ENCODE results near the gene ADAMTSL1.

The ADAMTSL1 gene

GRCh38 chr9:18805386-18805785, 331.4 kb downstream of the ADAMTSL1 start:
- Histone ChIP-seq H3K9me3 (ENCODE audit: insufficient read depth, low read depth, low read length) (no peaks in the 10 kb centered on the region), H3K4me3 (ENCODE audit: low read length) (no peak overlapping the region), H3K27me3 (ENCODE audit: insufficient read depth, low read length) (no peaks in the 10 kb centered on the region), H3K36me3 (ENCODE audit: insufficient read depth, low read length) (no peaks in the 10 kb centered on the region), H3K4me1 (ENCODE audit: insufficient read depth, low read length) (peaks cover 11% of the 10 kb centered on the region; the same call in 1 of the 2 replicates), H3K9ac (ENCODE audit: low read depth, low read length) (no peak overlapping the region), H3K27ac (ENCODE audit: low read depth, low read length) (no peak overlapping the region)
- 46% methylated on average over 5 of the region's 5 CpGs for WGBS

DNA sequence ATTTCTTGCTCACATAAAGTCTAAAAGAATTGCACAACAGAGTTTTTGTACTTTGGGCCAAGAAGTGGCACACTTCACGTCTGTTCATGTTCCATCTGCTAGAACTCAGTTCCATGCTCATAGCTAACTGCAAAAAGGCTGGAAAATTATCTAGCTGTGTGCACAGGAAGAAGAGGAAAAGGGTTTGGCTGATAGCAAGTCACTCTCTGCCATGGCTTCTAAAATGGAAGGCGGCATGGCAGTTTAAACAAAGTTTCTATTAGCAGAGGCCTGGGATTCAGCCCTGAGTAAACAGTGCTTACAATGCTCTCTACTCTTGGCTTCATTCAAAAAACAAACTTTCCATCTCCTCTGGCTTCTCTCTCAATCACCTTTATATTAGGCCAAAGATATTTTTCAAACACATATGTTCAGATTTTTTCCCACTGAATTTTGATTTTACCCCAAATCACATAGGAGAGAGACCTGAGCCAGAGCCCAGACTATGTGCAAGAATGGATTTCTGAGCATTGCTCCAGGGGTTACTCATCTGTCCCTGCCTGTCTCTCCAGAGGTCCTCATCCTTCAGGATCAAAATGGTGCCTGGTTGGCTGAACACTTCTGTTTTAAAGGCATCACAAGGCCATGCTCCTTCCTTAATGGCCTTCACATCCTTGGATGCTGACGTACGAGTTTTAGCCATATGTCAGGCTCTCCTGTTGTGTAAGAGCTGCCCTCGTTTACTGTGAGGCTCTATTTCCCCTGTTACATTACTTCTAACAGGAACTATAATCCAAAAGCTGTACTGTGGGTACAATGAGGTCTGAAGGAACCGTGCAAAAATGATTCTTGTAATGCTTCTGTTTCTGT, 332.5 kb downstream of the ADAMTSL1 start:
- 0 out of 2 replicates have a peak, but pooled peaks cover 9% of the 10 kb centered on the region for H3K4me1 ChIP-seq (ENCODE audit: insufficient read depth, low read length)
- WGBS: 84% methylated on average over 6 of the region's 6 CpGs
- H3K9me3 ChIP-seq (ENCODE audit: insufficient read depth, low read depth, low read length): no peaks in the 10 kb centered on the region
- no peak overlapping the region for H3K9ac ChIP-seq (ENCODE audit: low read depth, low read length)
- H3K4me3 ChIP-seq (ENCODE audit: low read length): no peak overlapping the region
- no peaks in the 10 kb centered on the region for H3K36me3 ChIP-seq (ENCODE audit: insufficient read depth, low read length)
- no peaks in the 10 kb centered on the region for H3K27me3 ChIP-seq (ENCODE audit: insufficient read depth, low read length)
- H3K27ac ChIP-seq (ENCODE audit: low read depth, low read length): no peak overlapping the region

- WGBS: 94% methylated on average over 1 of the region's 1 CpG
- Histone ChIP-seq H3K4me3 (ENCODE audit: low read length) (no peak overlapping the region), H3K9ac (ENCODE audit: low read depth, low read length) (no peak overlapping the region), H3K36me3 (ENCODE audit: insufficient read depth, low read length) (no peaks in the 10 kb centered on the region), H3K9me3 (ENCODE audit: insufficient read depth, low read depth, low read length) (no peaks in the 10 kb centered on the region), H3K27me3 (ENCODE audit: insufficient read depth, low read length) (no peaks in the 10 kb centered on the region), H3K4me1 (ENCODE audit: insufficient read depth, low read length) (0 out of 2 replicates have a peak, but pooled peaks cover under 1% of the 10 kb centered on the region), H3K27ac (ENCODE audit: low read depth, low read length) (no peak overlapping the region)
Observed at GRCh38 chr9:18810581-18810980, 336.6 kb downstream of the ADAMTSL1 start.

- Histone ChIP-seq H3K4me3 (ENCODE audit: low read length) (no peak overlapping the region), H3K36me3 (ENCODE audit: insufficient read depth, low read length) (no peaks in the 10 kb centered on the region), H3K9me3 (ENCODE audit: insufficient read depth, low read depth, low read length) (no peaks in the 10 kb centered on the region), H3K27ac (ENCODE audit: low read depth, low read length) (no peak overlapping the region), H3K27me3 (ENCODE audit: insufficient read depth, low read length) (no peaks in the 10 kb centered on the region), H3K4me1 (ENCODE audit: insufficient read depth, low read length) (no peaks in the 10 kb centered on the region), H3K9ac (ENCODE audit: low read depth, low read length) (no peak overlapping the region)
- no CpG with 5 or more reads among the region's 2 CpGs for WGBS
Observed at GRCh38 chr9:18811171-18811570, 337.2 kb downstream of the ADAMTSL1 start.

- Histone ChIP-seq H3K4me3 (ENCODE audit: low read length) (no peak overlapping the region), H3K9me3 (ENCODE audit: insufficient read depth, low read depth, low read length) (no peaks in the 10 kb centered on the region), H3K27me3 (ENCODE audit: insufficient read depth, low read length) (no peaks in the 10 kb centered on the region), H3K4me1 (ENCODE audit: insufficient read depth, low read length) (peaks cover 8% of the 10 kb centered on the region), H3K36me3 (ENCODE audit: insufficient read depth, low read length) (no peaks in the 10 kb centered on the region), H3K9ac (ENCODE audit: low read depth, low read length) (no peak overlapping the region), H3K27ac (ENCODE audit: low read depth, low read length) (no peak overlapping the region)
- 91% methylated on average over 3 of the region's 3 CpGs for WGBS
Observed at GRCh38 chr9:18819418-18819817, 345.5 kb downstream of the ADAMTSL1 start.

DNA sequence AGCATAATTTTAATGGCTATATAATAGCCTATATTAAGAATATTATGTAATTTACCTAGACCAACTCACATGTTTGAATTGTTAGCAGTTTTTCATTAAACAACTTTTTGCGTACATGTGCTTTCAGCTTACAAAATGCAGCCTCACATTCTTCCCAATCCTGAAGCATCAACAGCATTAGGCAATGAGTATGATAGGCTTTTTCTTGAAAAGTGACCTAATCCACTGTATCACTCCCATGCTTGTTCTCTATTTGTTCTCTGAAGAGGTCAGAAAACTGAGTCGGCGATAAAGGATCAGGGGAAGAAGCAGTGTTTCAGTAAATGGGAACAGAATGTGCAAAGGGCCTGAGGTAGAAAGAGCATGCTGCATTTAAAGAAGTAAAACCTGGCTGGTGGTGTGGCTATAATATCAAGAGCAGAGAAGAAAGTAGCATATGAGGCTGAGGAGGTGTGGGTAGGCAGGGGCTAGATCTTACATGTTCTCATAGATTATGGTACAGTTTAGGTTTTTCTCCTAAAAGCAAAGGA, 346.7 kb downstream of the ADAMTSL1 start:
- H3K27me3 ChIP-seq (ENCODE audit: insufficient read depth, low read length): no peaks in the 10 kb centered on the region
- no peaks in the 10 kb centered on the region for H3K9me3 ChIP-seq (ENCODE audit: insufficient read depth, low read depth, low read length)
- no peak overlapping the region for H3K4me3 ChIP-seq (ENCODE audit: low read length)
- H3K4me1 ChIP-seq (ENCODE audit: insufficient read depth, low read length): peaks cover 8% of the 10 kb centered on the region
- 99% methylated on average over 3 of the region's 3 CpGs for WGBS
- H3K9ac ChIP-seq (ENCODE audit: low read depth, low read length): no peak overlapping the region
- H3K36me3 ChIP-seq (ENCODE audit: insufficient read depth, low read length): no peaks in the 10 kb centered on the region
- H3K27ac ChIP-seq (ENCODE audit: low read depth, low read length): no peak overlapping the region

- H3K27me3 ChIP-seq (ENCODE audit: insufficient read depth, low read length): no peaks in the 10 kb centered on the region
- 54% methylated on average over 3 of the region's 3 CpGs for WGBS
- peaks cover 14% of the 10 kb centered on the region for H3K4me1 ChIP-seq (ENCODE audit: insufficient read depth, low read length)
- no peaks in the 10 kb centered on the region for H3K9me3 ChIP-seq (ENCODE audit: insufficient read depth, low read depth, low read length)
- H3K36me3 ChIP-seq (ENCODE audit: insufficient read depth, low read length): no peaks in the 10 kb centered on the region
- no peak overlapping the region for H3K4me3 ChIP-seq (ENCODE audit: low read length)
- H3K9ac ChIP-seq (ENCODE audit: low read depth, low read length): 0 out of 2 replicates have a peak overlapping the region, but pooled peaks have one; percentile 1
- 0 out of 2 replicates have a peak overlapping the region, but pooled peaks have one; percentile 3 for H3K27ac ChIP-seq (ENCODE audit: low read depth, low read length)
Observed at GRCh38 chr9:18821788-18822187, 347.8 kb downstream of the ADAMTSL1 start.

GRCh38 chr9:18822850-18823249, 348.9 kb downstream of the ADAMTSL1 start:
- WGBS: 92% methylated on average over 5 of the region's 5 CpGs
- Histone ChIP-seq H3K27ac (ENCODE audit: low read depth, low read length) (no peak overlapping the region), H3K4me1 (ENCODE audit: insufficient read depth, low read length) (peaks cover 14% of the 10 kb centered on the region), H3K4me3 (ENCODE audit: low read length) (no peak overlapping the region), H3K36me3 (ENCODE audit: insufficient read depth, low read length) (no peaks in the 10 kb centered on the region), H3K9ac (ENCODE audit: low read depth, low read length) (no peak overlapping the region), H3K27me3 (ENCODE audit: insufficient read depth, low read length) (no peaks in the 10 kb centered on the region), H3K9me3 (ENCODE audit: insufficient read depth, low read depth, low read length) (no peaks in the 10 kb centered on the region)

- WGBS: 84% methylated on average over 4 of the region's 4 CpGs
- Histone ChIP-seq H3K36me3 (ENCODE audit: insufficient read depth, low read length) (no peaks in the 10 kb centered on the region), H3K27ac (ENCODE audit: low read depth, low read length) (no peak overlapping the region), H3K27me3 (ENCODE audit: insufficient read depth, low read length) (no peaks in the 10 kb centered on the region), H3K9me3 (ENCODE audit: insufficient read depth, low read depth, low read length) (no peaks in the 10 kb centered on the region), H3K4me1 (ENCODE audit: insufficient read depth, low read length) (peaks cover 14% of the 10 kb centered on the region), H3K9ac (ENCODE audit: low read depth, low read length) (no peak overlapping the region), H3K4me3 (ENCODE audit: low read length) (no peak overlapping the region)
Observed at GRCh38 chr9:18824095-18824666, 350.2 kb downstream of the ADAMTSL1 start.

DNA sequence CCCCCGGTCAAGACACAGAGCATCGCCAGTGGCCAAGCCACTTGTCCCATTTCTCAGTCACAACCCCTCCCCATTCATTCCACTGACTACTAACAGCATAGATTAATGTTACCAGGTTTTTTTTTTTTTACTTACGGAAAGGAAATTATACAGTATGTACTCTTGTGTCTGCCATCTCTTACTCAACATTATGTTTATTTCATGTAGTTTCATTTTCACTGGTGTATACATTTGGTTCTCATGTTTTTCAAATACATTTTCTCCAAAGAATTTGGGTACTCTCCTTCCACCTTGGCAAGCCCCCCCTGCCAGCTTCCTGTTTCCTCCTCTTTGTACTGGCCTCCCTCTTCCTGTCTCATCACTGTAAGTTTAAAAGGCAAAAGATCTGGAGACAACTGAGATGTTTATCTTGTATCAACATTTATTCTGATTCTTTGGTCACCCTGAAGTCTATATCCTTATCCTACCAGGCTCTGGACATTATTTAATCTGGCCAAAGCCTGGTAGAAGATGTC, 351.8 kb downstream of the ADAMTSL1 start:
- 95% methylated on average over 2 of the region's 3 CpGs for WGBS
- Histone ChIP-seq H3K27me3 (ENCODE audit: insufficient read depth, low read length) (no peaks in the 10 kb centered on the region), H3K4me3 (ENCODE audit: low read length) (no peak overlapping the region), H3K4me1 (ENCODE audit: insufficient read depth, low read length) (peaks cover 14% of the 10 kb centered on the region), H3K36me3 (ENCODE audit: insufficient read depth, low read length) (no peaks in the 10 kb centered on the region), H3K9me3 (ENCODE audit: insufficient read depth, low read depth, low read length) (no peaks in the 10 kb centered on the region), H3K27ac (ENCODE audit: low read depth, low read length) (no peak overlapping the region), H3K9ac (ENCODE audit: low read depth, low read length) (no peak overlapping the region)

DNA sequence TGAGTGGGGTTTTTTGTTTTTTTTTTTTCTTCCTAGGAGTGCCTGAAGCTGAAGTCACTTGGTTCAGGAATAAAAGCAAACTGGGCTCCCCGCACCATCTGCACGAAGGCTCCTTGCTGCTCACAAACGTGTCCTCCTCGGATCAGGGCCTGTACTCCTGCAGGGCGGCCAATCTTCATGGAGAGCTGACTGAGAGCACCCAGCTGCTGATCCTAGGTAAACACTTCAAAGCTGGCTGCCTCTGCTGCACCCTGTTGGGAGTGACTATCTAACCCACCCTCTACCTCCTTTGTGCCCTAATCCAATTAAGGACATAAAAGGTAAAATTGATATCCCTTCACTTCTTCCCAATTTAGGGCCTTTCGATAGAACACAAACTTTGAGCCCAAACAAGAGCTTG, 352.3 kb downstream of the ADAMTSL1 start:
- WGBS: 65% methylated on average over 6 of the region's 6 CpGs
- H3K4me1 ChIP-seq (ENCODE audit: insufficient read depth, low read length): peaks cover 14% of the 10 kb centered on the region

More for the DNA sequence above, 352.3 kb downstream of the ADAMTSL1 start:
- no peak overlapping the region for H3K9ac ChIP-seq (ENCODE audit: low read depth, low read length)
- H3K36me3 ChIP-seq (ENCODE audit: insufficient read depth, low read length): no peaks in the 10 kb centered on the region
- H3K9me3 ChIP-seq (ENCODE audit: insufficient read depth, low read depth, low read length): no peaks in the 10 kb centered on the region
- no peaks in the 10 kb centered on the region for H3K27me3 ChIP-seq (ENCODE audit: insufficient read depth, low read length)
- no peak overlapping the region for H3K4me3 ChIP-seq (ENCODE audit: low read length)
- no peak overlapping the region for H3K27ac ChIP-seq (ENCODE audit: low read depth, low read length)

Data from HUES64 (cell line).